HG02852 (cell line): ENCODE results near the gene IQSEC1.
A peak's percentile ranks its signal among the peaks of the same experiment; 100 is the strongest.

Experiments used
- ATAC-seq: cut with Tn5 transposase; IDR thresholded peaks from one replicate; pipeline ENCODE4 v1.9.1; 2021; ENCODE audit warnings: mild to moderate bottlenecking, moderate library complexity; ENCODE audit not compliant: unreplicated experiment

Gene IQSEC1

DNA sequence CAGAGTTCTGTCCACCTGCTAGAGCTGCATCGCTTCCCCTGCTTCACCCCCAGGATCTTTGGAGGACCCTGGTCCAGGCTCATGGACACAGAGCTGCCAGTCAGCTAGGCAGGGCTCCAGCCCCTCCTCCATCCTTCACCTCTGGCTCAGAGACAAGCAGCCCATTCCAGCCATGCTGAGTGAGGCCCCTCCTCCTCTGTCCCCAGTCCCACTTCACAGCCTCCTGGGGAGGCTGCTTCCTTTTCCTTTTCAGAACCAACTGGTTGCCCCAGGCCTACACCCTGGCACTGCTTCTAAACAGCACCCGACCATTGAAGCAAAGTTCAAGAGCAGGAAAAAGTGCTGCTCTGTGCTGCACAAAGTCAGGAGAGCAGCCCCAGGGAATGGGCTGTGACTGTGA, 22.2 kb downstream of the IQSEC1 start:
- ATAC-seq, result no peak

DNA sequence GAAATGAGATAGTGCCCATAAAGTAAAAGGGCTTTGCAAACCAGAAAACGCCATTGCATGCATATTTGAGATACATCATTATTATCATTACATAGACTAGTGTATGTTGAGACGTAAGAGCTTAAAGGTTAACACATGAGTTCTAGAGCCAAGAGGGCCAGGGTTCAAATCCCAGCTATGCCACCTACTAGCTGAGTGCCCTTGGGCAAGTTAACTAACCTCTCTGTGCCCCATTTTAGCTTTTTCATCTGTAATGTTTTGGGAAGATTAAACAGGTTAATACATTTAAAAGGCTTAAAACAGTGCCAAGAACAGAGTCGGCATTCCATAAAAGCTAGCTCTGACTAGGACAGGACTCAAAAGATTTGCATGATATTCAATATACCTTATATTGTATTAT, 22.8 kb downstream of the IQSEC1 start:
- ATAC-seq, result no peak

DNA sequence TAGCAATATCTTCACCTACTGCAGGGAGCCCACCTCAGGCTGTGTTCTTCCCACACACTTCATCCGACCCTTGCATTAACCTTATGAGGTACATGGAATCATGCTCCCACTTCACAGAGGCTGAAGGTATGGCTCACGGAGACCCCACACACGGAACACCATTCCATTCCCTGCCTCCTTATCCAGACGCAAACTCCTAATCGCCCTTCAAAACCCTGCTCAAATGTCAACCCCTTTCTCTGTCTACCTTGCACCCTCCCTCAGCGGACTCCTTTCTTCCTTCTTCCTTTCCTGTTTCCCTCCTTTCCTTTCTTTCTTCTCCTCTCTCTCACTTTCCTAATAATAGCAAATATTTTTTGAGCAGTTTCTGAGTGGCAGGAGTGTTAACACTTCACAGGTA, 23.8 kb downstream of the IQSEC1 start:
- no peak for ATAC-seq

DNA sequence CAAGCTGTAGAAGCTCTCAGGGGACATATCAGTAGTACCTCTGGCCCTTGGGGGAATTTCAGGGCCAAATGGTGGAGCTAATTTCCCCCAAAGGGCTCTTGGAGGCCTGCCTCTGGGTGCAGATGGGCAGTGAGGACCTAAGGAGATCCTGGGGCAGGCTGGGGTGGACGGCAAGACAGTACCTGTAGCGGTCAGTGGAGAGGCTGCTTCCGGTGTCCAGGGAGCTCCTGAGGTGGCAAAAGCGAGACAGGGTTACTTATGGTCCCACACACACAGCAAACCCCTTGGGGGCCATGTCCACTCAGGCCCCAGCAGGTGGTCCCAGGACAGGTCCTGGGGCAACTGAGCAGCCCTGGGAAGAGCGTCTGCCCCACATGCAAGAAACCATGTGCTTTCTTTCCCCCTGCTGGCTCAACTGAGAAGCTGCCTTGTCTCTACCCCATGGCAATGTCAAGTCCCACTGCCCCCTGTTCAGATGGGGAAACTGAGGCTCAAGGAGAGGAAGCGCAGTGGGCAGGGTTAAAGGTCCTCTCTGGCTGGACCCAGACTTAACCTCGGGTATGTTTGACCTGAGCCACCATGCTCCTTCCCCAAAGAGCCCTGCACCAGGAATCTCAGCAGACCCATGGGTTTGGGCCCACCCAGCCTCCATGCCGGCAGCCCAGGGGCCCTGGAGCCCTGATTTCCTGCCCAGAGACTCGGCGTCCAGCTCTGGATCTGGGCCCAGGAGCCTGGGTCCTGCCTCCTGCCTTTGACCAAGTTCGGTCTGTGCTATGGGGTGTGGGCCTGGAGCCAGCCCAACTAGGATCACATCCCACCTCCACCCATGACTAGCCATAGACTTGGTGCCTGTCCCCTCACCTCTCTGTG, 25.7 kb downstream of the IQSEC1 start:
- ATAC-seq, result no peak

DNA sequence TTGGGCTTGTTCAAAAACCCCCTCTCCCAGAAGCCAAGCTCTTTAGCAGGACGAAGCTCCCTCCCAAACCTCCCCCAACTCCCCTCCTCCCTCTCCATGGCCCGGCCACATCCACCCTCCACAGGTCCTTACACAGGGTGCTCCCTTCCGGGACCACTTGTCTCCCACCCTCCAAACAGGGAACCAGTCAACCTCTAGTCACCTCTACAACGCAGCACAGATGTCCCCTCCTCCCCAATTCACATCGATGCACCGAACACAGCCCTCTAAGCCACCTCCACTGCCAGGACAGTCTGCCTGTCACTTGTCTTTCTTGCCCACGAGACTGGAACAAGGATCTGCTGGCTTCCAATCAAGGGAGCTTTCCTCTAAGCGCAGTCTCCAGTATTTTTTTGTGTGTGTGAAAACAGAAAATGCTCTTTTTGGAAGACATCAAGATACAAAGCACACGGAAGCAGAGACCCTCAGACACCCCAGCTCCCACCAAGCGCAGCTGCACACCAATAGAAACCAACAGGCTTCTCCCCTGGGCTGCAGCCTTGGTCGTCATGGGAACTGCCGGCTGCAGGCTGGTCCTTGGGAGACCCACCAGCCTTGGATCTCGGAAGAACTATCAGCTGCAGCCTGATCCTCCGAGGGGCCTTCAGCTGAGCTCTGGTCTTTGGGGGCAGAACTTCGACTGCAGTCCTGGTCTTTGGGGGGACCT, 26.5 kb downstream of the IQSEC1 start:
- ATAC-seq, result peak; percentile 6

DNA sequence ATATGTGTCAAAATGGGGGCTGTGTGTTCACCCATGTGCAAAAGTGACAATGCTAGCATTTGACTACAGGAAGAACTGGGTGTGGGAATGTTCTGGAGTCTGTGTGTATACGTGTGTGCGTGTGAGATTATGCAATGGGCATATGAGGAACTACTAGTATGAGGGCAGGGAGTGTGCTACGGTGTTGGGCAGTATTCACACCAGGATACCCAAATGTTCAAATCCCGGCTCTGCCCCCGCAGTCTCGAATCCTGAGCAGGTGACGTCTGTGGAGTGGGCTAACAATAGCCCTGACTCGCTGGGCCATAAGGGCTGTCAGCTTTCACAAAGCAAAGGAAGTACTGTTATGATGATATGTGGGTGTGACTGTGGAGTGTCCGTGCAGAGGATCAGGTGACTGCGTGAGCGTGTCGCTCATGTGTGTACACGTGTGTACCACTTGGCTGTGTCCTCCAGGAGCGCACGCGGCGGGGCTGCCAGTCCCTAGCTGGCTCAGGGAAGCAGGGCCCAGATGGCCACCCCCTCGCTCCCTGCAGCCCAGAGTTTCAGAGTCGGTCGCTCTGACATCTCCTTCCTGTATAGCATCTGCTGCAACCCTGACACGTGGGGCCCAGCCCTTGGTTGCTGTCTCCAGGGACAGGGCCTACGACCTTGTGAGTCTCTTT, 27.2 kb downstream of the IQSEC1 start:
- peak; percentile 84 for ATAC-seq

DNA sequence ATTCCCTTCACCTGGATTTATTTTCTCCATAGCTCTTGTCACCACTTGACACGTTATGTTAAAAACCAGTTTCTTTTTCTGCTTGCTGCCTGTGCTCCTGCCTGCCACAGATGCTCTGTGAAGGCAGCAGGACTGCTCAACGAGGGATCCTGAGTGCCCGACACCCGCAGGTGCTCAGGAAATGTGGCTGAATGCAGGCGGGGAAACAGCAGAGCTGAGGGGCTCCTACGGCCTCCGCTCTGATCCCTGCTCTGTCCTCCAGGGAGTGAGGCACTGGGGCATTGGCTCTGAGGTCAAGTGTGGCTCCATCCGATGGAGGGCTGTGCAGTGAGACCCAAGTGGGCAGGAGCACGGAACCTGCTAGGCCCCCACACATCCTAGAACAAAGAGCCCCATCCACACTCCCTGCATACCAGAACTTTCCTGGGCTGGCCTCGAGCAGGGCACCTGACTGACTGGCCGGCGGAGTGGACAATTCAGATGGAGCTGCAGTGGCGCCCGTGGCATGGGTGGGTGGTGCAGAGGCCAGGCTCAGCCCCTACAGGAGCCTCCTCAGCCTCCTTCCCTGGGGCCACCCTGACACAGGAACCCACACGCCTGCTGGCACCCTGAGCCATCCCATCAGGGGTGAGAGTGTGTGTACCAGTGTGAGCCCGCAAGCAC, 27.9 kb downstream of the IQSEC1 start:
- no peak for ATAC-seq

DNA sequence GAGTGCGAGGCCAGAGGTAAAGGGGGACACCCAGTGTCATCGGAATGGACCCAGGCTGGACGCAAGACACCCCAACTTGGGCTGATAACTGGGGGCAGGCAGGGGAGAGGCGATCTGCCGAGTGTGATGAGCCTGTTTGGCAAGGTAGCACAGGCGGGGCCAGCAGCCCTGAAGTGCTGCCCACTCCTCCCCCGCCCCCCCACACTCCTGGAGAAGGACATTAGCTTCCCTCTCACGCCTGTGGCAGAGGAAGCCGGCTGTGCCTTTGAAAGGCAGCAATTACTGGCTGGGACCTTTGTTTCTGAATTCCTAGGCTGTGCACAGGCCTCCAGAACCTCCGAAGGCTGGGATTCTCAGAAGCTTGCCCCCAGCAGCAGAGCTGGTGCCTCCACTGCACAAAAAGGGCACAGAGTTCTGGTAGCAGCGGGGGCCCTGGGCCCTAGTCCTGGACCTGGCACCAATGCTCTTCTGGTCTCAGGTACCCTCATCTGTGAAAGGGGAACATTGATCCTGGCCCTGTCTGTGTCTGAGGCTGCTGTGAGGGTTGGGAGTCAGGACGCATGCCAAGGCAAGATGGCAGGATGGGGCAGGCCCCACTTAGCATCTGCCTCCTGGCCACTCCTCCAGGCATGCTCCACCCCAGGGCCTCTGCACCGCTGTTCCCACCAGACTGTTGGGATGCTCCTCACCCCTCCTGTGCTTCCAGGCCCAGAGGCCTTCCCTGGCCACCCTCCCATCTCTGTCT, 28.6 kb downstream of the IQSEC1 start:
- ATAC-seq, result no peak

DNA sequence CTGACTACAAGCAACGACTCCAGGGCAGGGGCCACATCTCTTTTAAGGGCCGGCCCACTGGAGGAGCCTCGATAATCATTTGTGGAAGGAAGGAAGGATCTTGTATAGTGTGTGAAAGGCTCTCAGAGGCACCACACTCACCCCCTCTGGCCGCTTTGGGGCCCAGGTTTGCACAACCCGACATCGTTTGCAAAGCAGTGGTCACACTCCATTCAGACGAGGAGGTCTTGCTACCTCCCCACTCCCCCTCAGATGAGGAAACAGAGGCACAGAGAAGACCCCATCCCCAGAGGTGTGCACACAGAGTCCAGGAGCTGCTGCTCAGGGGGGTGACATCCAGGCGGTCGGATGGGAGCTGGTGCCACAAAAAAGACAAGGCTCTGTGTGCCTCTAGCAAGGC, 29.6 kb downstream of the IQSEC1 start:
- ATAC-seq, result no peak

DNA sequence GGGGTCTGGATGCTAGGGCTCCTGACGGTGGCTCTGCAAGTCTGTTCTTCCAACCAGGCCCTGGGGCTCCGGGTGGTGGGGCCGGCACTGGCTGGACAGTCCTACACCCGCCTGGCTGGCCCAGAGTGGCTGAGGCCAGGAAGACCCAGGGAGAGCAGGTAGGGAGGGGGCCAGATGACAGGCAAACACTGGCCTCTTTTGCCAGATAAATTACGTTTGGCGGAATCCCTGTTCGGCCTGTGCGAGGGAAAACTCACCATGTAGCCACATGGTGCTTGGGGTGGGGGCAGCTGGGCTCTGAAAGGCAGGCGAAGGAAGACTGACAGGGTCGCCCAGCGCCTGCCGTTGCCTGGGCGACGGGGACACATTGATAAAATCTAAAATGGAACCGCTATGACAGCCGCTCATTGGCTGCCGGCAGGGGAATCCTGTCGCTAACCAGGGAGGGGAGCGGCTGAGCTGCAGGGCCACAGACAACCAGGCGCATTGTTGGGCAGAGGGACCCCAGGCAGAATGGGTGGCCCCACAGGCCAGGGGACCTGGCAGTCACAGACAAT, 30.4 kb downstream of the IQSEC1 start:
- no peak for ATAC-seq

DNA sequence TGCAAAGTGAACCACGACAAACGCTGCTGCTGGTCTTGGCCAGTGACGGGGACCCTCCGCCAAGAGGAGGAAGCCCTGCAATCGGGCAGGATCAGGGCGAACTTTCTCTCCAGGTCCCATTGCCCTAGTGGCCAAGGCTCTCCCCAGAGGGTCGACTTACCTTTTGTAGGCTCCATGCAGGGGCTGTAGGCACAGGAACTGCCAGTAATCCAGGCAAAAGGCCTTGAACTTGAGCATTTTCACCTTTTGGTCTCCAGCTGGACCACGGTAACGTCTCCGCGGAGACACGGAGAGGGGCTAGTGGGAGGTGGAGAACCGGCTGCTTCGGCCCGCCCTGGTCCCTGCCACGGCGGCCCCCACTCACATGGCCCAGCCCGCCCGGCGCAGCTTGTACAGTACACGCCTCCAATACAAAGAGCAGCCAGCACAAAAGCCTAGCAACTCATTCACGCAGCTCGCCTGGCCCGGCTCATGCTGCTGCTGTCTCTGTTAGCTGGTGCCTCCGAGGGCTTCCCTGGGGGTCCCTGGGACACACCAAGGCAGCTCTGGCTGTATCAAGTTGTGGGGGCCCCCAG, 31.0 kb downstream of the IQSEC1 start:
- ATAC-seq, result no peak

DNA sequence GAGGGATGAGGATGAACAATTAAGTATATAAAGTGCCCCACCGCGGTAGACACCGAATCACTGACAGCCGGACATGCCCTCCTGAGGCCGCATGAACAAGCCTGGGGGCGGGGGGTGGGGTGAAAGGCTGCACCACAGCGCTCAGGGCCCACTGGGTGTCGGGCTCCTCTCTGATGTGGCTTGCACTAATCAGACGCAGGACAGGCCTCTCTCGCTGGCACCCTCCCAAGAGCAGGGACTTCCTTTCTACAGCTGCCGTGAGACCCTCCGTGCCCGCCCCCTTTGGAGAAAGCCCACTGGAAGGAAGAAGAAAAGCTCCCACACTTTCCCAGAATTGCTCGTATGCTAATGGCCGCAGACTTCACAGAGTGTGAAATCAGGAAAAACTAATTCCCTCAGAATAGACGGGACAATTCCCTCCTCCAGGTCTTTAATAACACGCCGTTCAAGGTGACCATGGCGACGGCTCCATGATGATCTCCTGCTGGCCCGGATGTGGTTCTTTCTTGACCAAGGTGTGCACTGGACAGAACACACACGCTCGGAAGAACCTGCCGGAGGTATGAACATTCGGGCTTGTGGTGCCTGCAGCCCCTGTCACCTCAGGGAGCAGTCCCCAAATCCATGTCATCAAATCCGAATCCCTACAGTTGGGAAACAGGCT, 32.0 kb downstream of the IQSEC1 start:
- ATAC-seq, result no peak

DNA sequence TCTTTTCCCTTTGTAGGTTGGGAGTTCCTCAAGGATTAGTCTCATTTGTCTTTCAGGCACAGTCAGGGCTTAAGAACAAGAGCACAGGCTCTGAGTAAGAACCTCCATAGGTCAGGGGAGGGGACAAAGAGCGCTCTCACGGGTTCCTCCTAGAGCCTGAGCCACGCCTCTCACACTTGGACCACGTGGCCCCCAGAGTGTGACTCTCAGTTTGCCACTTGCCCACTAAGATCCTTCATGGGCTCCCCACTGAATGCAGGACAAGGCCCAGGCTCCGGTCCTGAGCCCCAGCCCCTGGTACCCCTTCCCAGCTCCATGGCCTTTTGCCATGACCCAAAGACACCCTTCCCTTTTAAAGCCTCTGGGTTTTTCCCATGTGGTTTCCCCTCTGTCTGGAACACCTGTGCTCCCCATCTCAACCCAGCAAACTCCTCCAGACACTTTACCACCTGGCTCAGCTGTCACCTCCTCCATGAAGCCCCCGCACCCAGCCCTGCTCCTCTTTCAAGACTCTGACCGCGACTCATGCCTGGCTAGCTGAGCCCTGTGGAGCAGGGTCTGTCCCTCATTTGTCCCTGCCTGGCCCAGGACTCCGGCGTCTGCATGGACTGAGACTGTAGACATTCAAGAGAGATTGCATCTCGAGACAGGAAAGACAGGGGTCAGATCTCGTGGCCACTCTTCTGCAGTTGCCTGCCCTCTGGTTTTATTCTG, 32.7 kb downstream of the IQSEC1 start:
- peak; percentile 96 for ATAC-seq

DNA sequence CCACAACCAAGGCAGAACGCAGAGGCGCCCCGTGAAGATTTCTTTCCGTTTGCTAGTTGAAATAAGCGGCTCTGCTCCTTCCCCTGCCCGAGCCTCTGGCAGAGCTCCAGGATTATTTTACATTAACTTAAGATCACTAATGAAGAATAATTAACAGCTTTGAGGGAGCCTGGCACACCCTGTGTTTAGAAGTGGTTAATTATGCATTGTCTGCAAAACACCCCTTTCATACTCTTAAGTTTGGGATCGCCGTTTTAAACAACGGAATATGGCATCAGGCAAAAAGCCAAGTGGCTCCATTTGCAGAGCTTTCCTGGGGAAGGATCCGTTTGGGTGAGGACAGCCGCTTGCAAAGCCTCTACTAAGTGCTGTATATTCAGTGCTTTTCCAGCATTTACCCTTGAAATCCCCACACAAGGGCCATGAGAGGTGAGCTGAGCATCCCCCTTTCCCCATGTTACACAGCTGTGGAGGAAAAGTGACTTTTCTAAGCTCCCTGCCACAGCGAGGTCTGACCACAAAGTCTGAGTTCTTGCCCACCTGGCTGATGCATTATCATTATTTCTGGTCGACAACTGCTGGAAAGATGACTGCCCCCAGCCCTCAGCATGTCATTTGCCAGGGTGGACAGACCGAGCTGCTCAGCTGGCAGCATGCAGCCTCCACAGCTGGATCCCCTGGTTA, 33.9 kb downstream of the IQSEC1 start:
- ATAC-seq, result no peak

DNA sequence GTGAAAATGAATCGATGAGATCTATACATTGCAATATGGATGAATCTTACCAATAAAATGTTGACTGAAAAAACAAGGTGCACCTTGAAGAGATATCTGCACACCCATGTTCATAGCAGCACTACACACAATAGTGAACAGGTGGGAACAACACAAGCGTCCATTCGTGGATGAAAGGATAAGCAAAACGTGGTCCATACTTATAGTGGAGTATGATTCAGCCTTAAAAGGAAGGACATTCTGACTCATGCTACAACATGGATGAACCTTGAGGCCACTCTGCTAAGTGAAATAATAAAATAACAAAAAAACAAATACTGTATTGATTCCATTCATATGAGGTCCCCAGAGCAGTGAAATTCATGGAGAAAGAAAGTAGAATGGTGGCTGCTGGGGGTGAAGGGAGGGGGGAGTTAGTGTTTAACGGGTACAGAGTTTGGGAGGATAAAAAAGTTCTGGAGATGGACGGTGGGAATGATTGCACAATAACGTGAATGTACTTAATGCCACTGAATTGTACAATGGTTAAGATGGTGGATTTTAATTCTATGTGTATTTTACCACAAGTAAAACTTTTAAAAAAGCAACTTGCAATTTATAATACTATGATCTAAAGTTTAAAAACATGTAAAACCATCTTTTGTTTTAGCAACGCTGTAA, 35.6 kb downstream of the IQSEC1 start:
- no peak for ATAC-seq

DNA sequence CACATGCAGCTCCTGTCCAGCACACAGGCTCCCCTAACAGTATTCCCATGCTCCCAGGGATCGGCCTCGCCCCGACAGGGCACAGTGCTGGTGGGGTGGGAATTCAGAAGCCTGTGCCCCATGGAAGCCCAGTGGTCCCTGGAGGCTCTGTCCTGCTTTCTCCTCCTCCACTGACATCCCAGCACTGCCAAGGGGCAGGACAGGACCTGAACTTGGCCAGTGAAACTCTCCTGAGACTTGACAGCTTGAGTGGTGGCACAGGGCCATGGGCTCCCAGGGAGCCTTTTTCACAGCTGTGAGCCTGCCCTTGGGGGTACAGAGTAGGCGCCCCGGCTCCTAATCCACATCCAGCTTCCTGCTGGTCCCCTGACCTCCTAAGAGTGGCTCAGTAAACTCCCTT, 38.4 kb downstream of the IQSEC1 start:
- ATAC-seq, result no peak

DNA sequence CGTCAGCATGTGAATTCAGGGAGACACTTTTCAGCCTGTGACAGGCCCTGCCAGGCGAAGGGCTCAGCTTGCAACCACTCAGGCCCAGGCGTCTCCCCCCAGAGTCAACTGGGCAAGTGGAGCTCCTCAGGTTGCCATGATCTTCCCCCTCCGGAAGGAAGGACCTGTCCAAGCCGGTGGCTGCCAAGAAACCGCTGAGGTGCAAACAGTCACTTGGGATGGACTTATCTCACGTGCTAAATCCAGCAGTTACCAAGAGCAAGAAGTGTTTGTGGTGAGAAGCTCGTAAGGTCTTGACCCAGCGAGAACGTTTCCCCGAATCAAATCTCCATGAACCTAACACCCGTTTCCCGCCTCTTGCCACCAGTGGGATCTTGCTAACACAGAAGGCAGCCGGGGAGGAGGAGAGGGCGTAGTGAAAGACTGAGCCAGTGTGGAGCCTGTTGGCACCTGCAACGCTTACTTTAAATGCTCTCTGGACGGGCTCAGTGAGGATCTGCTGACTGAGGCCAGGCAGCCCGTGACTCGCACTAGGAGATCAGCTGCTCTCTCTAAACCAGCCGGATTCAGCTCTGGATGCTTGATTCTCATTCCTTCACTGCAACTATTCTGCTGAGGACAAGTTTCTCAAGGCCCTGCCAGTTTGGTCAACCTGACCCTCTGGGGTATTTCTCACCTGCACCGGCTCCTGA, 39.0 kb downstream of the IQSEC1 start:
- no peak for ATAC-seq
